ENCODE results near the gene ACSL3. TPM values are rescaled to one million over a fixed set of nuclear protein-coding genes. Genes with fewer than 3 reads are reported as not detected.

ACSL3 gene
- total and polyA plus RNA-seq, 2 donors (not counting 3 experiments of a cell fraction or from before 2014, with no cell fraction given), result 58.7 to 139 TPM

DNA sequence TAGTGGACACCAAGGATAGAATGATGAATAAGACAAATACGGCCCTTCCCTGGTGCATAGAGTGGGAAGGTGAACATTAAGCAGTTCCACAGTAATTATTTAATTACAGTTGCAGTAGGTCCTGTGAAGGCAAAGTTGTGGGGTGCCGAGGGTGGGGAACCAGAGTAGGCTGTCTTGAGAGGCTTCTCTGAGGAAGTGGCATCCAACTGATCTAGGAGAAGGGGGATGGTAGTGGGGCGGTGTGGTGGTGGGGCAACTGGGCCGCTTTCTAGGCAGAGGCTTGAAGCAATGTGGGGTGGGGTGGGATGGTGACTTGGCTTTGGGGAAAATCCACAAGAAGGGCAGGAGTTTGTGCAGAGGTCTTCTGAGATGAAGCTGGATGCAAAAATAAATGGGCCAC lies 11.7 kb downstream of the ACSL3 start:
- H3K79me2 ChIP-seq (ENCODE audit: control insufficient read depth, insufficient read depth, low read length), result peaks cover 99% of the 10 kb centered on the region
- H3K27ac ChIP-seq (ENCODE audit: insufficient read depth, low read depth, low read length), result no peak overlapping the region
- H3K4me3 ChIP-seq (replicated peaks in 1 of 3; ENCODE audit: insufficient read depth in 1 of 3, low read depth in 1 of 3, low read length in 3 of 3), result no peak overlapping the region
- no peak for FAIRE-seq
- no peaks in the 10 kb centered on the region for H3K36me3 ChIP-seq (ENCODE audit: control insufficient read depth in 2 of 2, extremely low read depth in 1 of 2, insufficient read depth in 2 of 2, low read length in 2 of 2)
- no TSS peak for BruUV-seq (replicated peaks)
- H3K9ac ChIP-seq (replicated peaks; ENCODE audit: extremely low read depth, insufficient read depth, low read length), result no peak overlapping the region
- no peaks in the 10 kb centered on the region for H3K9me1 ChIP-seq (replicated peaks; ENCODE audit: control insufficient read depth, extremely low read depth, insufficient read depth, low read length)
- no peak overlapping the region for H2AFZ ChIP-seq (ENCODE audit: low read depth, low read length)
- intact Hi-C loops (cut with micrococcal nuclease), result no loop called here
- dilution Hi-C loops (cut with MboI; ENCODE audit: extremely low pct_ligation_motif_present, low sequenced_read_pairs), result no loop called here
- POLR2A ChIA-PET, result no interaction called here
- no peaks in the 10 kb centered on the region for H3K9me3 ChIP-seq (replicated peaks; ENCODE audit: control insufficient read depth, insufficient read depth, low read length)
- no peak overlapping the region for H3K4me2 ChIP-seq (ENCODE audit: insufficient read depth, low read length)
- no peaks in the 10 kb centered on the region for H3K4me1 ChIP-seq (ENCODE audit: control insufficient read depth, extremely low read depth, insufficient read depth, low read length)
- DNase-seq (ENCODE audit: low read depth, low spot score), result no peak
- TF ChIP-seq FOS (IDR thresholded peaks at IDR 0.05; ENCODE audit: borderline replicate concordance, insufficient read depth, low read length) (no peak), POLR2AphosphoS5 (IDR thresholded peaks at IDR 0.05; ENCODE audit: insufficient read depth, low read depth, low read length) (no peak), JUN (IDR thresholded peaks at IDR 0.05; ENCODE audit: borderline replicate concordance, insufficient read depth, insufficient read length, low read depth) (no peak), MYC (IDR thresholded peaks at IDR 0.05; ENCODE audit: low read depth, low read length) (no peak), GATA2 (IDR thresholded peaks at IDR 0.05; ENCODE audit: insufficient read depth, insufficient read length, low read depth, low read length) (no peak), EZH2 (IDR thresholded peaks at IDR 0.05; ENCODE audit: borderline replicate concordance, low read depth, low read length, severe bottlenecking) (no peak), POLR2A (IDR thresholded peaks at IDR 0.05; ENCODE audit: low read depth, low read length) (no peak), MAX (IDR thresholded peaks at IDR 0.05; ENCODE audit: insufficient read depth, insufficient read length) (no peak)
- TF ChIP-seq, protein P1, sequence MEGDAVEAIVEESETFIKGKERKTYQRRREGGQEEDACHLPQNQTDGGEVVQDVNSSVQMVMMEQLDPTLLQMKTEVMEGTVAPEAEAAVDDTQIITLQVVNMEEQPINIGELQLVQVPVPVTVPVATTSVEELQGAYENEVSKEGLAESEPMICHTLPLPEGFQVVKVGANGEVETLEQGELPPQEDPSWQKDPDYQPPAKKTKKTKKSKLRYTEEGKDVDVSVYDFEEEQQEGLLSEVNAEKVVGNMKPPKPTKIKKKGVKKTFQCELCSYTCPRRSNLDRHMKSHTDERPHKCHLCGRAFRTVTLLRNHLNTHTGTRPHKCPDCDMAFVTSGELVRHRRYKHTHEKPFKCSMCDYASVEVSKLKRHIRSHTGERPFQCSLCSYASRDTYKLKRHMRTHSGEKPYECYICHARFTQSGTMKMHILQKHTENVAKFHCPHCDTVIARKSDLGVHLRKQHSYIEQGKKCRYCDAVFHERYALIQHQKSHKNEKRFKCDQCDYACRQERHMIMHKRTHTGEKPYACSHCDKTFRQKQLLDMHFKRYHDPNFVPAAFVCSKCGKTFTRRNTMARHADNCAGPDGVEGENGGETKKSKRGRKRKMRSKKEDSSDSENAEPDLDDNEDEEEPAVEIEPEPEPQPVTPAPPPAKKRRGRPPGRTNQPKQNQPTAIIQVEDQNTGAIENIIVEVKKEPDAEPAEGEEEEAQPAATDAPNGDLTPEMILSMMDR (IDR thresholded peaks at IDR 0.05; ENCODE audit: extremely low read depth in 1 of 2, insufficient read depth in 1 of 2, low read depth in 1 of 2, low read length in 2 of 2), result no peak
- CTCF ChIA-PET, result no interaction called here
- peaks cover 21% of the 10 kb centered on the region for H4K20me1 ChIP-seq (replicated peaks; ENCODE audit: control insufficient read depth, extremely low read depth, insufficient read depth, low read length)
- no peaks in the 10 kb centered on the region for H3K27me3 ChIP-seq (ENCODE audit: control insufficient read depth in 2 of 2, insufficient read depth in 2 of 2, low read length in 2 of 2)

Measured in endothelial cell of umbilical vein (primary cell).